A673 (cell line): Measurements from ENCODE around the gene LINC01488.

ENCODE experiments used
- EZH2 ChIP-seq: fragments of 200-600 bp; sonication (generic); IDR thresholded peaks from 2 replicates; pipeline ENCODE4 v1.6.1; 2017; ENCODE audit warnings: borderline replicate concordance, low read depth, mild to moderate bottlenecking, mixed read lengths, antibody characterized with exemption, low read length; ENCODE audit not compliant: poor library complexity, severe bottlenecking
- TF ChIP-seq, protein P1 (sequence below): fragments of 300-800, 200-600 bp; sonication (generic); conservative IDR thresholded peaks from 2 replicates; pipeline ENCODE4 v1.5.1; 2017; ENCODE audit warnings: low read depth, mild to moderate bottlenecking, antibody characterized with exemption, low read length, moderate library complexity, mixed read lengths

DNA sequence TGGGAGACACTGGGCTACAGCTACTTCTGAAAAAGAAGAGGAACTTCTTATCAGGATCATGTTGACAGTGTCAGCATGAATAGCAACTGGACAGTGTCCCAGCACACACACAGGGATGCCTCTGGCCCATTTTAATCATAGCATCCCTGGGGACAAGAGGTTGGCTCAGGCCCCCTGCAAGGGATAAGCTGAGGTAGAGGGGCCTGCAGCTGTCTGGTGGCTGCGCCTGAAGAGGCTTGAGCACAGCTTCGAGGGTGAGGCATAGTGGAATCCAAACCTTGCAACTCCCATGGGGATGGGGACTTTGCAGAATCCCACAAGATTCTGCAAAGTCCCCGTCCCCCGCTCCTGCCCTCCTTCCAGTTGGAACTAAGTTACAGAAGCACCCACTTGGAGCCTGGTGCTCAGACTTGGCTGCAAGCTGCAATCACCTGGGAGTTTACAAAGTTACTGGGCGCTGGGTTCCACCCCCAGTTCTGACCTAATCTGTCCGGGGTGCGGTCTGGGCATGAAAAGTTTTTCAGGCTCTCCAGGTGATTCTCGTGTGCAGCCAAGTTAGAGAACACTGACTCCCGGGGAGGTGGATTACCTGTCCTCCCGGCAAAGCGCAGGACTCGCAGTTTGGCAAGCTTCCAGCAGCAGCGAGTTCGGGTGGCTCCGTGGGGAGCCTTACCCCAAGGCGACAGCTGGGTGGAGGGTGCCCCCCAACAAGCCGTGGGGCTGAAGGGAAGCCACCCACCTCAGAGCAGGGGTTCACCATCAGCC is 16.0 kb upstream of the LINC01488 start:
- TF ChIP-seq, protein P1, sequence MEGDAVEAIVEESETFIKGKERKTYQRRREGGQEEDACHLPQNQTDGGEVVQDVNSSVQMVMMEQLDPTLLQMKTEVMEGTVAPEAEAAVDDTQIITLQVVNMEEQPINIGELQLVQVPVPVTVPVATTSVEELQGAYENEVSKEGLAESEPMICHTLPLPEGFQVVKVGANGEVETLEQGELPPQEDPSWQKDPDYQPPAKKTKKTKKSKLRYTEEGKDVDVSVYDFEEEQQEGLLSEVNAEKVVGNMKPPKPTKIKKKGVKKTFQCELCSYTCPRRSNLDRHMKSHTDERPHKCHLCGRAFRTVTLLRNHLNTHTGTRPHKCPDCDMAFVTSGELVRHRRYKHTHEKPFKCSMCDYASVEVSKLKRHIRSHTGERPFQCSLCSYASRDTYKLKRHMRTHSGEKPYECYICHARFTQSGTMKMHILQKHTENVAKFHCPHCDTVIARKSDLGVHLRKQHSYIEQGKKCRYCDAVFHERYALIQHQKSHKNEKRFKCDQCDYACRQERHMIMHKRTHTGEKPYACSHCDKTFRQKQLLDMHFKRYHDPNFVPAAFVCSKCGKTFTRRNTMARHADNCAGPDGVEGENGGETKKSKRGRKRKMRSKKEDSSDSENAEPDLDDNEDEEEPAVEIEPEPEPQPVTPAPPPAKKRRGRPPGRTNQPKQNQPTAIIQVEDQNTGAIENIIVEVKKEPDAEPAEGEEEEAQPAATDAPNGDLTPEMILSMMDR: no peak
- no peak for TF ChIP-seq EZH2
